Suppressor macrophage (primary cell): ENCODE results near the gene EID3.
A peak's percentile ranks its signal among the peaks of the same experiment; 100 is the strongest.
"Not testable (repeated sequence)": the region's sequence is repeated elsewhere in the genome, so short reads cannot be mapped to it uniquely, and the experiment has no call there.

Experiments
- DNase-seq, 4 experiments: peaks; one replicate each; pipeline ENCODE4 v3.0.0-alpha.2; 2020 to 2022

The EID3 gene

DNA sequence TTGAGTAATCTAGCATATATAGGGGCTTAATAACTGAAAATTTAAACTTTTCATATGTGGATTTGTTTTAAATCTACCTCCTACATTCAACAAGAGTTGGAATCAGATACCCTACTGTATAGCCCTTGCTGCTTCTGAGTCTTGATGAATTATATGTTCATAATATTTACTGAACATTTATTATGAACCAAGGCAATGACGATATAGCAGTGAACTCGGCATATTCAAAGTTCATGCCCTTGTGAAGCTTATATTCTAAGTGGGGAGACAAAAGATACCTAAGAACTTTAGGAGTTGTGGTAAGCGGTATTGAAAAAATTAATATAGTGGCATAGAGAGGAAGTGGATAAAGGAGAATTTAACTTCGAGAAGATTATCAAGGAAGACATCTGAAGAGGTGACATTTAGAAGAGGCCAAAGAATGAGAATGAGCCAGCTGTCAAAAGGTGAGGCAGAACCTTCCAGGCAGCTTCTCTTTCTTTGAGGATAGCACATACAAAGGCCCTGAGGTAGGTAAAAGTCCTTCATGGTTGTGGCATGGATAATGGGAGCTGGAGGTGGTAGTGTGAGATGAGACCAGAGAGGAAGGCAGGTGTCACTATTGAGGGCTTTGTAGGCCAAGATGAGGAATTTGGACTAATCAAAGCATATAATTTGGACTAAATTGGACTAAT lies 10.2 kb downstream of the EID3 start:
- DNase-seq, result no peak

DNA sequence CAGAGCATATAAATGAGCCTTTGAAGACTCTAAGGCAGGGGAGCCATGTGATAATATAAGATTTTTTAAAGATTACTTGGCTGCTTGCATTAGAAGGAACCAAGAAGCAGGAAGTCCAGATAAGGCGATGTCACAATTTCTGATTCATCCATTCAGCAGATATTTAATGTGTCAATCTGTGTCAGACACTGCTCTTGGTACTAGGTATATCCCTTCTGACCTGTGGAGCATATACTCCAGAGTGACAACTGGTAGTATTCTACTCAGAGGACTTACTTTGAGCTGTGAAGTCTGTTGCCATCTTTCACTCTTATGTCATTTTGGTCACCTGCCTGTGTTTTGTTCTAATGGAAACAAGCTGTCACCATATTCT lies 10.7 kb downstream of the EID3 start:
- peak; percentile 40 to 74 (median 61) for DNase-seq

DNA sequence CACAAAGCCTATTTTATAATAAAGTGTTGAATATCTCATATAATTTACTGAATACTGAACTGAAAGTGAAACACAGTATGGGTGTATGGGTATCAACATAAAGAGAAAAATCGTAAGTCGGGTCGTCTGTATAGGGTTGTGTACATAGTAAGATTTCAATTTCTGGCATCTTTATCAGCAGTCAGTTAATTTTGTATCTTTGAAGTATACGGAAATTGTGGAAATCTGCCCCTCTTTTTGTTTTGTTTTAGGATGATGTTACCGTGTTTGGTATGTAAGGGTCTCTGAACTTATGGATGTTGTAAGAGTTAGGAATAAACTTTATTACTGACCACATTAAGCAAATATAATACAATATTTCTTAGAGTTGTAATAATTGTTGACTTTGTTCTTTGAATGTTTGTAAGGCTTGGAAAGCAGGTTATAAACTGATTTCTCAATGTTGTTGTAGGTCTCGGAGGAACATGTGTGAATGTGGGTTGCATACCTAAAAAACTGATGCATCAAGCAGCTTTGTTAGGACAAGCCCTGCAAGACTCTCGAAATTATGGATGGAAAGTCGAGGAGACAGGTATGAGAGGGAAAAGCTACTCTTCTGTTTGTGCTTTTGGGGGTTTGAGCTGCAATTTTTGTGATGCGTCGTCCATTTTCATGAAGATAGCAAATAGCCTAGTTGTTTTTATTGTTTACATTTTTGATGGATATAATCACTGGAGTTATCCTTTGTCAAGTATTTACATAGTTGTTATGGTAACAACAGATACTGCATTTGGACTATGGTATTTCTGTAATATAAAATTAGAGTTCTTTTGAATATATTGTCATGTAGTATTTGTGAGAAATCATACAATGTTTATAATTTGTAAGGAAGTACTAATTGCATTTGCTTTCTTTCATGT lies 12.0 kb downstream of the EID3 start:
- no peak for DNase-seq

DNA sequence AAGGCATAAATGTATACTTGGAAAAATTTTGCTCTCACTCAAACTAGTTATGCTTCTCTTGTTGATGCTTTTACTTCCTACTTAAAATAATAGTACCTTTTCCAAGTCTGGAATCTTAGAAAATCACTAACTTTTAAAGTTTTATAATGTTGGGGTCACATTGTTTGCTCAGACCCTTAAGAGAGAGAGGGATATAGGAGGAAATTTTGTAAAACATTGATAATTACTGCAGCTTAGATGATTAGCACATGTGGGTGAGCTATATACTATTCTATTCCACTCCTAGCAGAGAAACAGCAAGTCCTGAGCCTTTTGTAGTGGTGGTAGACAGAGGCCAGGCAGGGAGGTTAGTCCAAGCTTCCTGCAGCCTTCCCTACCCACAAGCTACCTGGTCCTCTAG lies 13.4 kb downstream of the EID3 start:
- no peak for DNase-seq

DNA sequence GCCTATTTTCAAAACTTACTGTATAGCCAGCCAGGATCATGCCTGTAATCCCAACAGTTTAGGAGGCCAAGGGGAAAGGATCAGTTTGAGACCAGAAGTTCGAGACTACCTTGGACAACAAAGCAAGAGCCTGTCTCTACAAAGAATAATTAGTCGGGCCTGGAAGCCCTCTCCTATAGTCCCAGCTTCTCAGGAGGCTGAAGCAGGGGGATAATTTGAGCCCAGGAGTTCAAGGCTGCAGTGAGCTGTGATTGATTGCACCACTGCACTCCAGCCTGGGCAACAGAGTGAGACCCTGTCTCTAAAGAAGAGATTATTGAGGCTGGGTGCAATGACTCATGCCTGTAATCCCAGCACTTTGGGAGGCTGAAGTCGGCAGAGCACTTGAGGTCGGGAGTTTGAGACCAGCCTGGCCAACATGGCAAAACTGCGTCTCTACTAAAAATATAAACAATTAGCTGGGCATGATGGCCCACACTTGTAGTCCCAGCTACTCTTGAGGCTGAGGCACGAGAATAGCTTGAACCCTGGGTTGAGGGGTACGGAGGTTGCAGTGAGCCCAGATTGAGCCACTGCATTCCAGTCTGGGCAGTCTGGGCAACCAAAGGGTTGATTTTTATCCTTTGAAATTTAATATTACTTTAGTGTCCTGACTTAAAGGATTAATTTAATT lies 14.1 kb downstream of the EID3 start:
- no peak for DNase-seq

DNA sequence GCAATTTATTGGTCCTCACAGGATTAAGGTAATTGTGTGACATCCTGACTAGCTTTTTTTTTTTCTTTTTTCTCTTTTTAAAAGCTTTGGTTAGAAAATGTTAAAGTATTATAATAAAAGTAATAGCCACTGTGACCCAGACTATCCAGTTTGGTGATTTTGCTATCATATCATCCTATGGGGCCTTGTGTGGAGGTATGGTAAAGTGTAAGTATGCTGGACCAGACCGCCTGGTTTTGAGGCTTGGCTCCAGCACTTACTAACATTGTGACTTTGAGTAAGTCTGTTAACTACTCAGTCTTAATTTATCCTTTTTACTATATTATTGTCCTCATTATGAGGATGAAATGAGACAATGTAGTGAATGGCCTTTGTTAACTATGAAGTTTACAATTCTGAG lies 15.5 kb downstream of the EID3 start:
- DNase-seq, result no peak

DNA sequence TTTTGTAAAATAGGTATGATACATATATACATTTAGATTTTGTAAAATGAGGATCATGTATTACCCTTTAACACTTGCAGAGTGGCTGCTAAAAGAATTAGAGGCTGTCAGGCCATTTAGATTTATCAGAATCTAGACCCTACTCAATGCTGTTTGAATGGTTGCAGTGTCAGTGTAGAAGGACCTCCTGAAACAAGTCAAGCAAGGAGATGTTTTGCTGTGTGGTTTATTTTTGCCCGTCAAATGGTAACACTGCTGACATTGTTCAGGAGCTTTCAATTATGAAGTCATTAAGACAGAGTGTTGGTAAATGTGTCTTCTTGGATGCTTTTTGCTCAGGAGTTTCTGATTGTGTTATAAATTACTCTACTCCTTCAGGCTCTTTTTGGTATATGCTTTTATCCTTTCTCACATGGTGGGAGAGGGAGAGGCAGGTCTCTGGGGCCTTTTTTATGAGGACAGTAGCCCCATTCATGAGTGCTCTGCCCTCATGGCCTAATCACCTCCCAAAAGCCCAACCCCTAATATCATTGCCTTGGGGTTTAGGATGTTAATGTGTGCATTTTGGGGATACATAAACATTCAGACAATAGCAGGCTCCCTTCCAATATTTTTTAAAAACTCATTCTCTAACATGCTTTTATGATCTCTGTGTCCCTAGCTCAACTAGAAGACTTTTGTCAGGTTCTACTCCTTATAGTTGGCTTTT lies 16.5 kb downstream of the EID3 start:
- no peak for DNase-seq

DNA sequence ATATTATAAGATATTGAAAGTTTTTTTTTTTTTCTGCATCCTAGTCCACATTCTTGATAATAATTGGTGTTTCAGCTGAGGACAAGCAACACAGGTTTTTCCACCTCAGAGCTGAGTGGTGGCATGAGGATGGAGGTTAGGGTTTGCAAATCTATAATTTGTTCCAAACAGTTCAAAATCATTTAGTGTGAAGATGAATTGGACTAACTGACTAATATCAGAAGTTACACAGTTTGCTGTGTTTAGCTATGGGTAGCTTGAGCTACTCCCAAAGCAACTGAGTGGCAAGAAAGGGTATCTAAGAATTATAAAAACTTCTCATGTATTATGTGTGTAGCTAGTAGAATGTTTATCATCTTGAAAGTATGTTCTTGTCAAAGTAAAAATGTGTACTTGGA lies 17.1 kb downstream of the EID3 start:
- DNase-seq, result no peak

DNA sequence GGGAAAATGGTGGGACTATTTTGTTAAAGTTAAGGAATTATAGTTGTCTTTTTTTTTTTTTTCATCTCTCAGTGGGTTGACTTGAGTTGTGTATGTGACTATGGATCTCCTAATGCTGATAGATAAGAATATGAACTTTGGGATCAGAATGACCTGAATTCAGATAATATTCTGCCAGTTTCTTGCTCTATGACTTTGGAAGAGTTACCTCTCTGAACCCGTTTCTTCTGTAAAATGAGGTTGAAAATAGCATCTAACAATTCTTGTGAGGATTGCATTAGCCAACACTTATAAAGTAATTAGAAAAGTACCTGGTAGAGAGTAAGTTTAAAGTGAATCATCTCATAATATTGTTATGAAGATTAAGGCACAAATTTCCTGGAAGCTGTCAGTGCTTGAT lies 18.4 kb downstream of the EID3 start:
- DNase-seq, result no peak

DNA sequence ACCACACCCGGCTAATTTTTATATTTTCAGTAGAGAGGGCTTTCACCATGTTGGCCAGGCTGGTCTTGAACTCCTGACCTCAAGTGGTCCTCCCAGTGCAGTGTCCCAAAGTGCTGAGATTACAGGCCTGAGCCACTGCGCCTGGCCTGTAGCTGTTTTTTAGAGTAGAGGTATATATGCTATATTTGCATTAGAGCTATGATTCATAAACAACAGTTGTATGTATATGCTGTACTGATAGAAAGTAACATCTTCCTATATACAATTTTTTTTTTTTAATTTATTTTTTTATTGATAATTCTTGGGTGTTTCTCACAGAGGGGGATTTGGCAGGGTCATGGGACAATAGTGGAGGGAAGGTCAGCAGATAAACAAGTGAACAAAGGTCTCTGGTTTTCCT lies 19.0 kb downstream of the EID3 start:
- not testable (repeated sequence) for DNase-seq

DNA sequence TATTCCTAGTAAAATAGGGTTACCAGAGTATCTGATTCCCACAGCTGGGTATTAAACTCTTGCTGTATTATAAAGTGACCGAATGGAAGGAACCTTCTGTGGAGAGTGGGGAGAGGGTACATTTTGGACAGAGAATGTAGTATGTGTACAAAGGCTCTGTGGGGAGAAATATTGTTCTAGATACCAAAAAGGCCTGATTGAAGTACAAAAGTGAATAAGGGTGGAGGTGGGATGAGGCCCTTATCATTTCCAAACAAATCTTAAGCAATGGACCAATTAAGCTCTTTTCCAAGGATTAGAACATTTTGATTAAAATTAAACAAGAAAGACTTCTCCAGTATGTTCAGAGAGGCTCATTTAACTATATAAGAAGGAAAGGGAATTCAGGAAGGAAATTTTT lies 20.4 kb downstream of the EID3 start:
- no peak for DNase-seq

DNA sequence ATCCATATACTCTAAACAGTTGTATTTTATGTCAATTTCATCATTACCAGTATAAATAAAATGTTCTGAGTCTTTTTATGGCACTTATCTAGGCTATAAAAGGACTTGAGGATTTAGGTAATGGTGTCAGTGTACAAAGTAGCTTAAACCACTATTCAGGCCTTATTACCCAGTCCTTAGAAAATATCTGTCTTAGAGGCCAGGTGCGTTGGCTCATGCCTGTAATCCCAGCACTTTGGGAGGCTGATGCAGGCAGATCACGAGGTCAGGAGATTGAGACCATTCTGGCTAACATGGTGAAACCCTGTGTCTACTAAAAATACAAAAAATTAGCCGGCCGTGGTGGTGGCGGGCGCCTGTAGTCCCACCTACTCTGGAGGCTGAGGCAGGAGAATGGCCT lies 24.7 kb downstream of the EID3 start:
- not testable (repeated sequence) for DNase-seq

DNA sequence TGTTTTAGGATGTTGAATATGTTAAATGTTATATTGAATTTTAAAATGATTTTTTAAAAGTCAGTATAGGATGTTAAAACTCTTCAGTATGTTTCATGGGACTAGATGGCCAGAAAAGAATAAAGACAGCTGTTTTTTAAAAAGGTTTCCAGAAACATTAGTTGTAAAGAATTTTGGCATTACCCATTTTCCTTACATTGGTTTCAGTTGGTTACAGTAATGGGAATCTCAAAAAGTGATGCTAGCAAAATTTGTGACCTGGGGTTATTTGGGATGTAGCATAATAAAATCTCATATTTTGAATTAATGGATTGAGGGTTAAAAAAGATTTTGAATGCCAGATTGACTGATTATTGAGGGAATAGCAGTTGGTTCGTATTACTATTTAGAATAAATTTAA lies 25.3 kb downstream of the EID3 start:
- no peak for DNase-seq

DNA sequence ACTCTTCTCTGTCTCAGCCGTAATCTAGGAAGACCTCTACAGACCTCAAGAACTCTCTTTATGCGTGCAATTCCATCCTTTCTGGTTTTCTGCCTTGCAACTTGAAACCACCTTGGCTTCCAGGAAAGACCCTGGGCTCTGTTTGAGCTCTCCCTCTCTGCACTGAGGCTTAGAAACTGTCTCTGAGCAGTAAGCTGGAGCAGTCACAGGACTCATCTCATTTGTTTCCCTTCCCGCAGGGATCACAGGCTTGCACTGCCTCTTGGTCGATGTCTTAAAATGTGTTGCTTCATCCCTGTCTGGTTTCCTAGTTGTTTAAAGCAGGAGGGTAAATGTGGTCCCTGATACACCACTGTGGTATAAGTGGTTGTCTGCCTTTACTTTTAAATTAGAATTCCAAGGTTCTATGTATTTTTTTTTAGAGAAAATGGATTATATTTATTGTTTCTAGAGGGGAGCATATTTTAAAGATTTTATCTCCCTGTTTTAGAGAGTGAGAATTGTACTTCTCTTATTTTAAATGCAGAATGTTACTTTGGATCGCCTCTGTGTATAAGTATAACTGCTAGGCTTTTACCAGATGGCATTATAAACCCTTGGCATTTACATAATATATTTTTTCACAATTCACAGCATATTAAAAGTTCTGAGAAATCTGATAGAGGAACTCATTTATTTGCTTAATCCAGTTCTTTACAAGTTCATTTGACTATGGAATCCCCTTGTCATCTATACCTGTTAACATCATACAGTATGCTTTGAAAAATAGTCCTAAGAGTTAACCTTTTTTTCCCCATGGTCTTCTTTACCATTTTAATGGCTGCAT lies 26.4 kb downstream of the EID3 start:
- DNase-seq, result no peak

DNA sequence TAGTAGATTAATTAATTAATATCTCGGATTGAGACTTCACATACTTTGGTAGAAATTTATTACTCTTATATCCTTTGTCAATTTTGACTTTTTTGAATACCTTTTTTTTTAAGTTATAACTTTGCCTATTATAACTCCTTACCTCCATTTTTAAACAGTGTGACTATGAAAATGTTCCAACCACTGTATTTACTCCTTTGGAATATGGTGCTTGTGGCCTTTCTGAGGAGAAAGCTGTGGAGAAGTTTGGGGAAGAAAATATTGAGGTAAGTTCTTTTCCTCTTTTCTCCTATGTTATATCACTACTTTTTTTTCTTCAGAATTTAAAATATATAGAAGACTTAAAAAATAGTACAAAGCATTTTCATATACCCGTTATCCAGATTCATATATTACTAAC lies 27.8 kb downstream of the EID3 start:
- DNase-seq, result no peak

DNA sequence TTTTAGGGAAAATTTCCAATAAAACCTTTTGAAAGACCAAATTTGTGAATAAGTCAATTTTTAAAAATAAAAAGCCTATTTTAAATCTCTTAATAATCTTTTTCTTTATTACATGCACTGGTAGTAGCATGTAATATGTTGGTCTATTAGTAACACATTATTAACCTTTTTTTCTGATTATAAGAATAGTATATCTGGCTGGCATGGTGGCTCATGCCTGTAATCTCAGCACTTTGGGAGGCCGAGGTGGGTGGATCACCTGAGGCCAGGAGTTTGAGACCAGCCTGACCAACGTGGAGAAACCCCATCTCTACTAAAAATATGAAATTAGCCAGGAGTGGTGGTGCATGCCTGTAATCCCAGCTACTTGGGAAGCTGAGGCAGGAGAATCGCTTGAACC lies 28.7 kb downstream of the EID3 start:
- DNase-seq, result not testable (repeated sequence)

DNA sequence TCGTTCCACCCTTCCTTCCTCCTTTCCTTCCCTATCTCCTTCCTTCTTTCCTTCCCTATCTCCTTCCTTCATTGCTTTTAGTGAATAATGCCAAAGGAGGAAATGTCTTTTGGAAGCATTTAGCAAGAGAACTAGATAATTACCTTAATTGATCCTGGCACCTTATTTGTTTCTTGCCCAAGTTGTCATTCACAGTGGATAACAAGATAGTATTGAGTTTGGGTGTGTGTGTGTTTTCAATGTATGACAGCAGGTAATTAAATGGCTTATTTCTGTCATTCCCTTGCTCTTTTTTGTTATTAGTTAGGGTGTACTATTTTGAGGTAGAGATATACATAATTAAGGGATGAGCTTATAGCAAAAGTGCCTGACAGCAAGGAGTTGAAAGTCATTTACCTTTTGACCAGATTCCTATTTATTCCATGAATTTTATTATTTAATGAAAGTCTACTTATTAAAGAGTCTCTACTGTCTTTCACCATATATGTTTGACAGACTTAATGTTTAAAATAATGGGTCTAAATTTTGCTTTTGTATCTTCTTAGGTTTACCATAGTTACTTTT lies 30.2 kb downstream of the EID3 start:
- no peak for DNase-seq

DNA sequence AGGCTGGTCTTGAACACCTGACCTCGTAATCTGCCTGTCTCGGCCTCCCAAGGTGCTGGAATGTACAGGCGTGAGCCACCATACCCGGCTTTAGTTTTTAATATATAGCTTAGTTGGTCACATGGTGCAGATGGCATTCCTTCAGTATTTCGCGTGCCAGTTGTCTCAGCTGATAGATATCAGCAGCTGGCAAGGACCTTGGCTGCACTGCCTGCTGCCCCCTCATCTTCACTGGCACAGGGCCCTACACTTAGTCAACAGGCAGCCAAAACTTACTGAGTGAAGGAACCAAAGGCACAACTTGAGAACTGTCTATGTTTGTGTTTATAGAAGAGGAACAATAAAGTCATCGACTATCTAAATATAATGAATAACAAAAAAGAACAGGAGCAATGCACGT lies 31.0 kb downstream of the EID3 start:
- no peak for DNase-seq

DNA sequence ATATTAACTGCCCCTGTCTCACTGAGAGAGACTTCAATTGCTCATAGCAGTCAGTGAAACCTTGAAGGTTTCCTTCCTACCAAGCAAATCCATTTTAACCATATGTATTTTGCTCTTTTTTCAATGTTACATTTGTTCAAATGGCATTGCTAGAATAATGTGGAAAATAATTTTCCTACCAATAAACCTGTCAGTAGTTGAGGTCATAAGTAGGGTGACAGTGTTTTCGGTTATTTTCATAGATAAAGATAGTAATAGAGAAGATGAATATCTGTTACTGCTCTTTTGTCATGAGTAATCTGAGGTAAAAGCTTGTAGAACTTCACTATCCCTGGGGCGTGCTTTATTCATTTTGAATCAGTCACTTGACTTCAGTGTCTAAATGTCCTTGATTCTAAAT lies 32.6 kb downstream of the EID3 start:
- DNase-seq, result no peak

DNA sequence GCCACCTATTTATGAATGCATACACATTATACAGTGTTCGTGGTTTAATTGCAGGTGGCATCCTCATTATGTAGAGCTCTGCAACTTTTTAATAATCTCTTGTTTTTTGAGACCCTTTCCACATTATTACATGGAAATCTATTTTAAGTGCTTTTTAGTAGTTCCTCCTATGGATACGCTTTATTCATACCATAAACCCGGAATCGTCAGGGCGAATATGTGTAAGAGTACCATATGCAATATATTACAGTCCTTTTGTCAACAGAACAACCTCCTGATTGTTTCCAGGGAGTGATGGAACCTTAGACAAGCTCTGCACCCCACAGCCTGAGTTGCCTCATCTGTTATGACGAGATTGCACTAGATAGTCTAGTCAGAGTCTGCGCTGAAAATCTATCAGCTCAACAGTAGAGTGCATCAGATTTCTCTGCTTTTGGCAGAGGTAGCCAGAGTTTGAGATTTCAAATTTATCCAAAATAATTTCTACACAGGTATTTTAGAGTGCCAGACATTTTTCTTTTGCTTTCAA lies 33.6 kb downstream of the EID3 start:
- no peak for DNase-seq

DNA sequence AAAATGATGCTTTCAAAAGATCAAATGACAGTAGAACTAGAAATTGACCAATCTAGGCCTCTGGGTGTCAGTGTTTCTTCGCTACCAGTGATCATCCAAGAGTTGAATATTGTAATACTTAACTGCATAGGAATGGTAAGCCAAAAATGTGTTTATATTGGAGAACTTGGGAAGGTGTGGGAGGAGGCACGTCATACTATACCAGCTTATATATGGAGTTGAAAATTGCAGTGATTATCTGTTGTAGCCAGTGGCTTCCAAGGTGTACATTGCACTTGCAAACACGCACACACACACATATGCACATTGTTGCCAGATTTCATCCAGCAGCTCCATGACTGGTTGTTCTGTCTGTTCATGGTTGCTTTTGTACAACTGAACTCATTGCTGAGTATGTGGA lies 36.1 kb downstream of the EID3 start:
- DNase-seq, result no peak

DNA sequence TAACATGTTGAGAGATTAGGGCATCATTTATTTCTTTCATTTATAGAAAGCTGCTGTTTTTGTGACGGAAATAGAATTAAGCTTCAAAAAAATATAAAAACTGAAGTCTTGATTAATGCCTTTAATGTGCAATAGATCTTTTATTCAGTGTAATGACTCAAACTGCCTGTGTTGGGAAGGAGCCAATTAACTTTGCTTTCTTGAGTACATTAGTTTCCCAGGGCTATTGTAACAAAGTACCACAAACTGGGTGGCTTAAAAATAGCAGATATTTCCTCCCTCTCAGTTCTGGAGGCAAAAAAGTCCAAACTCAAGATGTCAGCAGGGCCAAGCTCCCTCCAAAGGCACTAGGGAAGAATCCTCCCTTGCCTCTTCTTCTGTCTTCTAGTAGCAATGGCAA lies 36.6 kb downstream of the EID3 start:
- no peak for DNase-seq
